Muscle of leg (tissue), 11 donors: ENCODE data around the gene TBR1. TPM values are rescaled to one million over a fixed set of nuclear protein-coding genes. Genes with fewer than 3 reads are reported as not detected.

Source experiments
- DNase-seq: peaks from one replicate; pipeline ENCODE4 v3.0.0; 2013
- H3K27ac ChIP-seq: one replicate; pipeline ENCODE4 v1.5.1; 2013; ENCODE audit warnings: mild to moderate bottlenecking, low read length, control low read depth
- H3K27me3 ChIP-seq: one replicate; pipeline ENCODE4 v1.6.1; 2013; ENCODE audit warnings: low read length; ENCODE audit not compliant: control insufficient read depth, insufficient read depth
- H3K36me3 ChIP-seq: one replicate; pipeline ENCODE4 v1.6.1; 2013; ENCODE audit warnings: low read length; ENCODE audit not compliant: control insufficient read depth, insufficient read depth
- H3K4me1 ChIP-seq: one replicate; pipeline ENCODE4 v1.6.1; 2013; ENCODE audit warnings: low read length; ENCODE audit not compliant: control insufficient read depth, insufficient read depth
- H3K4me3 ChIP-seq: one replicate; pipeline ENCODE4 v1.5.1; 2013; ENCODE audit warnings: low read length, control low read depth
- H3K9me3 ChIP-seq: replicated peaks from 2 replicates; pipeline ENCODE4 v1.6.1; 2013; ENCODE audit warnings: low read depth, low read length; ENCODE audit not compliant: control insufficient read depth
- WGBS: methylation state at CpG from one replicate; pipeline ENCODE4 v1.1.5; 2013; ENCODE audit warnings: missing lambda C conversion rate; ENCODE audit not compliant: insufficient coverage; 5-methylcytosine and 5-hydroxymethylcytosine counted together
- polyA plus RNA-seq, 8 donors: library from polyadenylated mRNA; unstranded; fragments of 120-200 nt; gene quantifications; one replicate each; pipeline versions ENCODE4 v1.2.1 to v1.2.3, GENCODE V29; 2013; ENCODE audit warnings: inconsistent platforms in 1 of 8, low replicate concordance in 1 of 8; ENCODE audit not compliant: insufficient read length in 8 of 8, insufficient read depth in 1 of 8
- total RNA-seq: library from RNA; stranded (reverse); fragments of 120-200 nt; gene quantifications from one replicate; pipeline ENCODE4 v1.2.4, GENCODE V29; 2013

The TBR1 gene
- total and polyA plus RNA-seq, 9 donors, result 0.04 to 0.20 (median 0.08) TPM; not detected in 5

DNA sequence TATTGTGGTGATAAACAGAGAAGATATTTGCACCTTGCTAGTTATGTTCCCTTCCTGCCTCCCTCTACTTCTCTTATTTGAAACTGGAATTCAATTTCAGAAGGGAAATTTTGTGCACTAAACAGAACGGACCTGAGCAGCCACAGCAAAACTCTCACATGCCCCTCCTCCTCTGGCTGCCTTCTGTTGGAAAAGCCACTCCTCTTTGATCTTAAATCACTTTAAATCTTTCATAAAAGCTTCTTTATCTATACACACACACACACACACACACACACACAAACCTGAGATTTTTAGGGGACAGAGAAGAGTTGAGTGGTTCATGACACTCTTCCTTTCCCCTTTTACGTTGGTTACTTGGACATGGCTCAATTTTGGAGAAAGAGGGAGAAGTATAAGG lies 5.6 kb downstream of the TBR1 start:
- Histone ChIP-seq H3K27me3 (peaks cover 81% of the 10 kb centered on the region), H3K4me3 (no peak overlapping the region), H3K36me3 (no peaks in the 10 kb centered on the region), H3K4me1 (peaks cover 24% of the 10 kb centered on the region), H3K27ac (no peak overlapping the region), H3K9me3 (no peaks in the 10 kb centered on the region)
- DNase-seq, result no peak
- no CpG with 5 or more reads among the region's 2 CpGs for WGBS

DNA sequence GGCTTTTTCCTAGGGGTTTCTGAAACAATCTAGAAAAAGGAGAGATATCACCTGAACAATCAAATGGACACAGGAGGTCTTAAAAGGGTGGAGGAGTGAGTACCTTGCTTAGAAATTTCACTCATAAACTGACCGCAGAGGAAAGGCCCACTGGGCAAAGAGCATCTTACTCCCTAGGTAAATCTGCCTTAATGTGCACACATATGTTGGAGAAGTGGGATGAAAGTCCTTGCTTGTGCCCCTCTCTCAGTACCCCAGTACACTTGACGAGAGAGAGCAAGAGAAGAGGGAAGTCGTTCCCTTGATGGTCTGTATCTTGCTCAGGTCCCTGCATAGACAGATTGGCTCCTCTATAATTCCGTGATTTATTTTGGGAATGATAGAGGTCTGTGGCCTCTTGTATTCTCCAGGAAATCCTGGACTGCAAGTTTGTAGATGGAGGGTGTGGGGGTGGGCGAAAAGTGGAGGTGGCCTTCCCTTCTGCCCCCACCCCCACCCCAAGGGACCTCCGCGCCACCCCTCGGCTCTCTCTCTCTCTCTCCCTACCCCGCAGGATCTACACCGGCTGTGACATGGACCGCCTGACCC lies 6.8 kb downstream of the TBR1 start:
- no peak for DNase-seq
- Histone ChIP-seq H3K36me3 (no peaks in the 10 kb centered on the region), H3K9me3 (no peaks in the 10 kb centered on the region), H3K4me1 (peaks cover 25% of the 10 kb centered on the region), H3K4me3 (no peak overlapping the region), H3K27ac (no peak overlapping the region), H3K27me3 (peaks cover 81% of the 10 kb centered on the region)
- WGBS, result 6% methylated on average over 5 of the region's 11 CpGs

DNA sequence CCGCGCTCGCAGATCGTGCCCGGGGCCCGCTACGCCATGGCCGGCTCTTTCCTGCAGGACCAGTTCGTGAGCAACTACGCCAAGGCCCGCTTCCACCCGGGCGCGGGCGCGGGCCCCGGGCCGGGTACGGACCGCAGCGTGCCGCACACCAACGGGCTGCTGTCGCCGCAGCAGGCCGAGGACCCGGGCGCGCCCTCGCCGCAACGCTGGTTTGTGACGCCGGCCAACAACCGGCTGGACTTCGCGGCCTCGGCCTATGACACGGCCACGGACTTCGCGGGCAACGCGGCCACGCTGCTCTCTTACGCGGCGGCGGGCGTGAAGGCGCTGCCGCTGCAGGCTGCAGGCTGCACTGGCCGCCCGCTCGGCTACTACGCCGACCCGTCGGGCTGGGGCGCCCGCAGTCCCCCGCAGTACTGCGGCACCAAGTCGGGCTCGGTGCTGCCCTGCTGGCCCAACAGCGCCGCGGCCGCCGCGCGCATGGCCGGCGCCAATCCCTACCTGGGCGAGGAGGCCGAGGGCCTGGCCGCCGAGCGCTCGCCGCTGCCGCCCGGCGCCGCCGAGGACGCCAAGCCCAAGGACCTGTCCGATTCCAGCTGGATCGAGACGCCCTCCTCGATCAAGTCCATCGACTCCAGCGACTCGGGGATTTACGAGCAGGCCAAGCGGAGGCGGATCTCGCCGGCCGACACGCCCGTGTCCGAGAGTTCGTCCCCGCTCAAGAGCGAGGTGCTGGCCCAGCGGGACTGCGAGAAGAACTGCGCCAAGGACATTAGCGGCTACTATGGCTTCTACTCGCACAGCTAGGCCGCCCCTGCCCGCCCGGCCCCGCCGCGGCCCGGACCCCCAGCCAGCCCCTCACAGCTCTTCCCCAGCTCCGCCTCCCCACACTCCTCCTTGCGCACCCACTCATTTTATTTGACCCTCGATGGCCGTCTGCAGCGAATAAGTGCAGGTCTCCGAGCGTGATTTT lies 7.6 kb downstream of the TBR1 start:
- no peak for DNase-seq
- no peak overlapping the region for H3K27ac ChIP-seq
- peaks cover 78% of the 10 kb centered on the region for H3K27me3 ChIP-seq
- H3K36me3 ChIP-seq, result no peaks in the 10 kb centered on the region
- no peaks in the 10 kb centered on the region for H3K9me3 ChIP-seq
- 2% methylated on average over 125 of the region's 125 CpGs for WGBS
- H3K4me1 ChIP-seq, result peaks cover 22% of the 10 kb centered on the region
- peak overlapping the region; percentile 14 for H3K4me3 ChIP-seq

DNA sequence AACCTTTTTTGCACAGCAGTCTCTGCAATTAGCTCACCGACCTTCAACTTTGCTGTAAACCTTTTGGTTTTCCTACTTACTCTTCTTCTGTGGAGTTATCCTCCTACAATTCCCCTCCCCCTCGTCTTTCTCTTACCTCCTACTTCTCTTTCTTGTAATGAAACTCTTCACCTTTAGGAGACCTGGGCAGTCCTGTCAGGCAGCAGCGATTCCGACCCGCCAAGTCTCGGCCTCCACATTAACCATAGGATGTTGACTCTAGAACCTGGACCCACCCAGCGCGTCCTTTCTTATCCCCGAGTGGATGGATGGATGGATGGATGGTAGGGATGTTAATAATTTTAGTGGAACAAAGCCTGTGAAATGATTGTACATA lies 8.3 kb downstream of the TBR1 start:
- Histone ChIP-seq H3K27me3 (peaks cover 72% of the 10 kb centered on the region), H3K4me3 (no peak overlapping the region), H3K9me3 (no peaks in the 10 kb centered on the region), H3K36me3 (no peaks in the 10 kb centered on the region), H3K27ac (no peak overlapping the region), H3K4me1 (peaks cover 18% of the 10 kb centered on the region)
- DNase-seq, result no peak
- WGBS, result 5% methylated on average over 2 of the region's 9 CpGs

- DNase-seq, result no peak
- Histone ChIP-seq H3K36me3 (no peaks in the 10 kb centered on the region), H3K27me3 (peaks cover 72% of the 10 kb centered on the region), H3K4me1 (peaks cover 18% of the 10 kb centered on the region), H3K4me3 (no peak overlapping the region), H3K9me3 (no peaks in the 10 kb centered on the region), H3K27ac (no peak overlapping the region)
- no CpG with 5 or more reads among the region's 4 CpGs for WGBS
Measured at GRCh38 chr2:161424891-161425727, 9.0 kb downstream of the TBR1 start.

DNA sequence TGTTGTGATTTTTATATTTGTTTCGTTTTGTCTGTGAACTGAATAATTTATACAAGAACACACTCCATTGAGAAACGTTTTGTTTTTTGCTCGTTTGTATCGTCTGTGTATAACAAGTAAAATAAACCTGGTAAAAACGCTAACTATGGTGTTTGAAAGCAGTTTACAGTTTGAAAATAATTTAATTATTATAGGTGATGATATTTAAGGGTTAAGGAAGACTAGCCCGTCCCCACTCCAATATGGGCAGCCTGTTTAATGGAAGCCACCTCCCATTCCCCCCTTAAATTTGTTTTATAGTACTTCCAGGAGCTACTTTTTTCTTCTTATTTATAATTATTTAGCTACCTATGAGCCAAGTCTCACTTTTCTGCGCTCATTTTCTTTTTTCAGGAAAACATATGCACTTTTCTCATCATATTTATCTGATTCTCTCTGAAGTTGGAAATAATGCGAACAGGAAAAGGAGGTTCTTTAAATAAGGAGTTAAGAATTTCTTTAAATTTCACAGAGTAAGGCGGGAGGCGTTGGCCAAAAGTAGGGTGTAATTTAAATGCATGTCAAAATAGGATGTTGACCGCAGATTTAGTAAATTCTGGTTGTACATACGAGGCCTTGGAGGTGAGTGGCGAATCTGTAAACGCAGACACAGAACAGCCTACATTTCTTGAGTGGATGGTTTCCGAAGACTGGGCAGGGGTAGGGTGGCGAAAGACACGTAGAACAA lies 9.8 kb downstream of the TBR1 start:
- WGBS, result 17% methylated on average over 10 of the region's 17 CpGs
- H3K4me3 ChIP-seq, result no peak overlapping the region
- DNase-seq, result no peak
- no peaks in the 10 kb centered on the region for H3K9me3 ChIP-seq
- no peak overlapping the region for H3K27ac ChIP-seq
- H3K4me1 ChIP-seq, result peaks cover 18% of the 10 kb centered on the region
- H3K27me3 ChIP-seq, result peaks cover 67% of the 10 kb centered on the region
- no peaks in the 10 kb centered on the region for H3K36me3 ChIP-seq

DNA sequence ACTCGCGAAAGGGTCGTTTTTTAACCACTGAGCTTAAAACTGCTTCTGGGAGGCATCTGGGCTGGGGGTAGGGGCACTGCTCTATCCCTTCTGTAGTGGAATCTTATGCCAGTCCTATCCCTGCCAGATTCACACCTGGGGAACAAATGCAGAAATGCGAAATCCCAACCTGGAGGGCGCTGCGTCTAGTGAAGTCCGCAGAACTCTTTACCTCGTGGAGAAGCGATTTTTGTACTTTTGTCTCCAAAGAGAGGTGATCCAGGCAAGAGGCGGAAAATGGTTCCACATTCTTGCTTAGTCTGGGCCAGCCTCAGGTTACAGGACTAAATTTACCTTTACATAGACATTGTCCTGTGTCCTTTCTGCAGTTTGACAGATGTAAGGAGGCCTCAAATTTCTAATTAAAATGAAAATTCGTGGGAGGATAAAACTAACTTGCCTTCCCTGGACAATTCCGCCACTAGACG lies 10.4 kb downstream of the TBR1 start:
- DNase-seq, result no peak
- Histone ChIP-seq H3K36me3 (no peaks in the 10 kb centered on the region), H3K4me1 (peaks cover 18% of the 10 kb centered on the region), H3K27me3 (peaks cover 64% of the 10 kb centered on the region), H3K27ac (no peak overlapping the region), H3K4me3 (peak overlapping the region; percentile 32), H3K9me3 (no peaks in the 10 kb centered on the region)
- 6% methylated on average over 9 of the region's 13 CpGs for WGBS

DNA sequence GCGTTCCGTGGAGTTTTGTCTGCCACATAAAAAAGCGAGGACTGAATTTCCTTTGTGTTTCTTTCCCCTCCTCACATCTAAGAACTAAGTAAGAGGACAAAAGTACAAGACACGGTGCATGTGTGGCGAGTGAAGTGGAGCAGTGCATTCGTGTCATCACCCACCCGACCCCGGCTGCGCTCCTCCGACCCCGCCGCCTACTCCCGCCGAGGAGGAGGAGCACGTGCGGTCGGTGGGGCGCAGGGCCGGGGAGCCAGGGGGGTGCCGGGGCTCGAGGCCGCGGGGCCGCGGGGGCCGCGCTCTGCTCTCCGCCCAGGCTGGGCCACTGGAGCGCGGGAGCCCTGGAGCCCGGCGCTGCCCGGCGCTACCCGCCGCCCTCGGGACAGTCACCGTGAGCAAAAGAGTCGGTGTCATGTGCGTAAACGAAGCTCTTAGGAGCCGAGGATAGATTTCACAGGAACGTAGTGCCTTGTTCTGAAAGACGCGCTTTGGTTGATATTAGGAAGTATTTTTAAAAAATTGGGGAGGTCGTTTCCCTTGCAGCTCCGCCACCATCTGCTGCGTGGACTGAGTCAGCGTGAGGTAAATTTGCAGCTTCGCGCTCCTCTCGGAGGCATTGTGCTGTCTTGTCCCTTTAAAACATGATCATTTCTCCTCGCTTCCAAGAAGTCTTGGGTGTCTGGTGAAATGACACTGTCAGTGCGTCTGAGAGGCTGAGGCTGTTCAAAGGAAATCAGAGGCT lies 11.0 kb downstream of the TBR1 start:
- no peaks in the 10 kb centered on the region for H3K9me3 ChIP-seq
- H3K27me3 ChIP-seq, result peaks cover 59% of the 10 kb centered on the region
- peak; percentile 62 for DNase-seq
- no peaks in the 10 kb centered on the region for H3K36me3 ChIP-seq
- peaks cover 18% of the 10 kb centered on the region for H3K4me1 ChIP-seq
- H3K4me3 ChIP-seq, result peak overlapping the region; percentile 32
- WGBS, result 1% methylated on average over 45 of the region's 54 CpGs
- no peak overlapping the region for H3K27ac ChIP-seq
